Endothelial cell of umbilical vein (primary cell): ENCODE results near the gene SLC37A1.
"Not testable (repeated sequence)": the region's sequence is repeated elsewhere in the genome, so short reads cannot be mapped to it uniquely, and the experiment has no call there.

ENCODE experiments used
- CTCF ChIP-seq, 2 donors: IDR thresholded peaks; 1 replicate in 1 of 2; 2 replicates in 1 of 2; pipeline ENCODE4 v1.5.1; 2011; ENCODE audit warnings: low read length in 2 of 2, mild to moderate bottlenecking in 2 of 2, moderate library complexity in 2 of 2, control low read depth in 1 of 2, inconsistent platforms in 1 of 2, low read depth in 1 of 2; ENCODE audit not compliant: insufficient read depth in 1 of 2; ENCODE audit errors: extremely low read depth in 1 of 2
- MAX ChIP-seq: IDR thresholded peaks from 2 replicates; pipeline ENCODE4 v1.6.1; 2011; ENCODE audit not compliant: insufficient read depth, insufficient read length
- POLR2A ChIP-seq: IDR thresholded peaks from 2 replicates; pipeline ENCODE4 v1.6.1; 2012; ENCODE audit warnings: low read depth, mild to moderate bottlenecking, control low read depth, low read length

GRCh38 chr21:42615377-42615776, 101.7 kb downstream of the SLC37A1 start:
- not testable (repeated sequence) for TF ChIP-seq POLR2A; CTCF (IDR thresholded peaks at IDR 0.05; ENCODE audit: extremely low read depth in 1 of 2, insufficient read depth in 1 of 2, low read depth in 1 of 2, low read length in 2 of 2); MAX
